B cell (primary cell): ENCODE results near the gene TNFRSF13B.

ENCODE experiments used
- EZH2 ChIP-seq: IDR thresholded peaks from 2 replicates; pipeline ENCODE4 v1.6.1; 2012; ENCODE audit warnings: borderline replicate concordance, low read depth, mild to moderate bottlenecking, moderate library complexity, low read length; ENCODE audit not compliant: insufficient read depth, poor library complexity, severe bottlenecking
- TF ChIP-seq, protein P1 (sequence below): fragments of 200-600 bp; IDR thresholded peaks from one replicate; pipeline ENCODE4 v1.8.0; 2022; ENCODE audit warnings: antibody characterized with exemption, mild to moderate bottlenecking

DNA sequence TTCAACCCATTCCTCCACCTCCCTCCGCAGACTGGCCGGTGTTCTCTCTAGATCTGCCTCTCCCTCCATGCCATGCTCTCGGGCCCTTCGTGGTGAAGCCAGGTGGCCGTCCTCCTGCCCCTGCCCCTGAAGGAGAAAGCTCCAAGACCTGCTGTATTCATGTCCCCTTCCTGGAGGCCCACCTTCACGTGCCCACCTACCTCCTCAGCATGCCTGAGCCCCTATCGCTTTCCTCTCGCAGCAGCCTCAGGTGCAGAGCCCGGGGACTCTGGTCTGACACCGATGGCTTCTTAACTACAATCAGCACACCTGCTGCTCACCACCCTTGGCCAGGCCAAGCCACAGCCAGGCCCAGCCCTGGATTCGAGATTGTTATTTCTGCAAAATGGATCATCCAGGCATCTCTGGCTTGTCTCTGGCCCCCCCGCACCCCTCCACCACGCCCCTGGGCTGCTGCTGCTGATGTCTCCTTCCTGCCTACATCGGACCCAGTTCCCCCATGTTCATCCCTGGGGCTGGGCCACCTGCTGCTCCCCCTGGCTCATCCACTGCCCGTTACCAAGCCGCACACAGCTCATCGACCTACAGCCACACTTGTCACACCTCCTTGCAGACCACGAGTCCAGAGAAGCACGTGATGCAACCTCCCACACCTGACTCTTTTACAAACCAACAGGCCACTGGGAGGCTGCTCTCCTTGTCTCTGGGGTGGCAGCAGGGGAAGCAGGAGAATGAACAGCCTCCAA, 32.5 kb upstream of the TNFRSF13B start:
- no peak for TF ChIP-seq EZH2
- TF ChIP-seq, protein P1, sequence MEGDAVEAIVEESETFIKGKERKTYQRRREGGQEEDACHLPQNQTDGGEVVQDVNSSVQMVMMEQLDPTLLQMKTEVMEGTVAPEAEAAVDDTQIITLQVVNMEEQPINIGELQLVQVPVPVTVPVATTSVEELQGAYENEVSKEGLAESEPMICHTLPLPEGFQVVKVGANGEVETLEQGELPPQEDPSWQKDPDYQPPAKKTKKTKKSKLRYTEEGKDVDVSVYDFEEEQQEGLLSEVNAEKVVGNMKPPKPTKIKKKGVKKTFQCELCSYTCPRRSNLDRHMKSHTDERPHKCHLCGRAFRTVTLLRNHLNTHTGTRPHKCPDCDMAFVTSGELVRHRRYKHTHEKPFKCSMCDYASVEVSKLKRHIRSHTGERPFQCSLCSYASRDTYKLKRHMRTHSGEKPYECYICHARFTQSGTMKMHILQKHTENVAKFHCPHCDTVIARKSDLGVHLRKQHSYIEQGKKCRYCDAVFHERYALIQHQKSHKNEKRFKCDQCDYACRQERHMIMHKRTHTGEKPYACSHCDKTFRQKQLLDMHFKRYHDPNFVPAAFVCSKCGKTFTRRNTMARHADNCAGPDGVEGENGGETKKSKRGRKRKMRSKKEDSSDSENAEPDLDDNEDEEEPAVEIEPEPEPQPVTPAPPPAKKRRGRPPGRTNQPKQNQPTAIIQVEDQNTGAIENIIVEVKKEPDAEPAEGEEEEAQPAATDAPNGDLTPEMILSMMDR: no peak
